Activated CD4-positive, alpha-beta T cell treated with anti-CD3 and anti-CD28 coated beads, Interleukin-2, amount 50 U/mL, for 24 hours (primary cell): ENCODE data around the gene FAM111A.

Experiments used
- DNase-seq, 2 donors: peaks; one replicate each; pipeline ENCODE4 v3.0.0-alpha.2; 2020; ENCODE audit warnings: low read depth in 1 of 2, low spot score in 1 of 2

Gene FAM111A

GRCh38 chr11:59179121-59179520 lies 36.5 kb downstream of the FAM111A start:
- no peak for DNase-seq

- no peak for DNase-seq
These were observed 37.6 kb downstream of the FAM111A start for GRCh38 chr11:59180168-59180776.

DNA sequence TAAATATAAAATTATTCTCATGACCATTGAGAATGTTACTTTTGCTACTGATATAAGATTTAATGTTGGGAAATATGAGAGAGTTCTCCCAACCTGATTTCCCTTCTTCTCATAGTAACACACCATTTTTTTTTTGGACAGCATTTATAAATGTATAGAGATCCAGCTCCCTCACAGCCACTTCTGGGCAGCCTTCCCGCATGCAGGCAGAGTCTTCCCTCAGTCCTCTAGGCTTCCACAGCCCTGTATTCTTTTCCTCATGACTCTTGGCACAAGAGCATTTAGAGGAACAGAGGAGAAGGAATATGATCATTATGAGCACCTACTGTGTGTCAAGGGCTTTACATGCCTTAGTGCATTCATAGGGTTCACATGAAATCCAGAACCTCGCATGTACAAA lies 38.3 kb downstream of the FAM111A start:
- no peak for DNase-seq

- no peak for DNase-seq
These were observed 39.2 kb downstream of the FAM111A start for GRCh38 chr11:59181746-59182456.

GRCh38 chr11:59182457-59183151 lies 39.9 kb downstream of the FAM111A start:
- no peak for DNase-seq

GRCh38 chr11:59183771-59184170 lies 41.1 kb downstream of the FAM111A start:
- no peak for DNase-seq

DNA sequence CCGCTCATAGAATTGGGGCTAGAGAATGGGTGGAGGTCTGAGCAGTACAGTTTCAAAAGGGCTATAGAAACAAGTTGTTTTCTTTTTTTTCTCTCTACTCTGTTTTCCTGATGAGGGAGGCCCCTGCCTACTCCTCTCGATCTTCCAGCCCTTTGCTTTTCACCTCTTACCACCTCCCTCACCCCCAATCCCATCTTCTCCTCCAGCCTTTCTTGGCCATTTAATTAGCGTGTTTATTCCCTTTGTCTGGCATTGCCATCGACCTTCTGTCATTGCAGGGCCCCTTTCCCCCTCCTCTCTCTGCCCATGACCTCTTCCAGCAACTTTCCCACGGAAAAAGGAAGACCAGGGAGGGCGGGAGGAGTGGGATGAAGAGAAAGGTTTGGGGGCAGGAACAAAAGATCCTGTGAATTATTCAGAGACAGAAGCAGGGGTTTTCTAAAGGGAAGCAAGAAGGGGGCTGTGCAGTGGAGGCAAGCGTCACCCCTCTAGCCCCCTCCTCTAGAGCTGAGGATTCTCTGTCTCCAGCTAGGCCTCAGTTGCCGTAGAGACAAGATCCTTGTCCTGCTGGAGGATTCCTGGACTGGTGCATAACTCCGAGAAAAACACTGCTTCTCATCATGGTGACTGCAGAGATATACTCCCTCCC lies 42.2 kb downstream of the FAM111A start:
- DNase-seq: no peak

DNA sequence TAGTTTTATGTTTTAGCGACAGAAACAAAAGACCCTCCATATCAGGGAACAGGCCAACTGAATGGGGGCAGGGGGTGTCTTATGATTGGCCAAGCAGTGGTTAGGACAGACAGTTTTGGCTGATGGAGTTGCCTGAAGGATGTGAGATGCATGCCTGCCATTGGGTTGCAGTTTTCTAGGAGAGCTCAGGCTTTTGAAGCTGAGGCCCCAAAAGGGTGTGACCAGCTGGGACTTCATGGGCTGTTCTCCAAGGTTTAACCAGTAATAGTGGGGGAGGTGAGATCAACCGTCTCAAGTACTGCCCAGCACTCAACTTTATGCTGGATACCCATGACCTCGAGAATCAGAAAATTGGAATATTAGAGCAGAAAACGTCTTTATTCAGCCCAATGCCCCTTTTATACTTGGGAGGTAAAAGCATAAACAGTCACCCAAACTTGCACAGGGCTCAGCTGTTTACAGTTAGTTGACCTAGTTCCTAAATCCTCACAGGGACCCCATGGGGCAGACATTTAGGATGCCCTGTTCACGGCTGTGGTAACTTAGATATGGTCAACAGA lies 42.8 kb downstream of the FAM111A start:
- no peak for DNase-seq

DNA sequence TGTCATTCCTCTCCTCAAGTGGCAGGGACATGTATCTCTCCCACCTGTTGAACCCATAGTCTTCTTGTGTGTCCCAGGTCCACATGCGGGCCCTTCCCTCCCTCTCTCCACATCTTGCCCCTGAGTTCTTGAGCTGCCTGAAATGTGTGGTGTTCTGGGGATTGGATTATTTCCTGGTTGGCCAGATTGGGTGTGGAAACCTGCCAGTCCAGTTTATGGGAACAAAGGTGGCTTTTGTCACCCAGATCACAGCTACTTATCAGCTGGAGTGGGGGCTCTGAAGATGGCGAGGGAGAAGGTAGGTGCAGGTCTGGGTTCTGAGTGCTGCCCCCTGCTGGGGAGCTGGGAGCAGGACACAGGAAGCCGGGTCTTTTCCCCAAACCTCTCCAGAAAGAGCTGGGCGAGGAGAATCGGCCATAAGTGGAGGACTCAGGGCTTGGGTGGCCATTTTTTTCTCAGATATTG lies 43.5 kb downstream of the FAM111A start:
- DNase-seq: peak in 1 of 2 donors; percentile 17

- no peak for DNase-seq
These were observed 44.4 kb downstream of the FAM111A start for GRCh38 chr11:59187035-59187434.

DNA sequence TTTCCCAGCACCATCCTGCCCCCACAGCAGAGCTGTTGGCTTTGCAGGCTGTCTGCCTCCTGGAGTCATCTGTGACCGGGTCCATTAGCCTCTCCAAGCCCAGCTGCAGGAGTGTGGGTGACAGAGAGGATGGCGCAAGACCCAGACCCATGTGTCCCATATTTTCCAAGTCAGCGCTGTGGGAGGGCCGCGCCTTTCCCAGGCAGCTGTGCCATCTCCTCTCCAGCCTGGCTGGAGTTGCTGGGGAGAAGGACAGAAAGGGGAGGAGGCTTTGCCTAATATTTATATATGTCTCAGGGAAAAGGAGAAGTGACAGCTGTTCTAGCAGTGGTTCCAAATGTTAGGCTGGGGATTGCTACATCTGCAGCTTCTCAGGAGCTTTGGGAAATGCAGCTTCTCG lies 44.9 kb downstream of the FAM111A start:
- DNase-seq: no peak

DNA sequence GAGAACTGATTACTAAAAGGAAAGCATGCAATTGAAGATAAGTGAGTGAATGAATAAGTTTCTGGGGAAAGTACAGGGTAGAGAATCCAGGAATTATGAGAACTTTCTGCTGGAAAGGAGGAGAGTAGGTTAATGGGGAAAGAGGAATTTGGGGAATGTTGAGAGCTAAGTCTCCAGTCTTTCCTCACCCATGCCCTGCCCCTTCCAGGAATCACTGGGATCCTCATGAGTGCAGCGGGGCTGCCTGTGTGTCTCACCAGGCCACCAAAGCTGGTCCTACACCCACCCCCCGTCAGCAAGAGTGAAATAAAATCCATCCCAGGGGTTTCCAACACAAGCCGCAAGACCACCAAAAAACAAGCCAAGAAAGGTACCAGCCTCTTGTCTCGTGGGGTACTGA lies 46.3 kb downstream of the FAM111A start:
- no peak for DNase-seq

GRCh38 chr11:59189986-59190385 lies 47.3 kb downstream of the FAM111A start:
- no peak for DNase-seq

DNA sequence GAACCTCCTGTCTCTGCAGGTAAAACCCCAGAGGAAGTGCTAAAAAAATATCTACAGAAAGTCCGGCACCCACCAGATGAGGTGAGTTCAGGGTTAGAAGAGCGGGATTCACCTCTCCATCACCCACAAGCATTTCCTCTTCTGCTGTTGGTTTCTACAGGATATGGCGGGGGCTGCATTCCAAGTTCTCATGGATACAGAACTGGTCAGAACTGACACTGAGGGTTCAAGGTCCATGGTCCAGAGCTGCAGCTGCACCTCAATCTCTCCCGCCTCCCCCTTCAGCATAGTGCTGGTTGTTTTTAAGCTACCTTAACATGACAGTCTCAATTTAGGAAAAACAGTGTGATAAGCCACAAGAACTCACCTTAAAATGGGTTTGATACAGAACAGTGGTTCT lies 48.4 kb downstream of the FAM111A start:
- no peak for DNase-seq

GRCh38 chr11:59191890-59192289 lies 49.2 kb downstream of the FAM111A start:
- DNase-seq: no peak

GRCh38 chr11:59192446-59193020 lies 49.9 kb downstream of the FAM111A start:
- no peak for DNase-seq

DNA sequence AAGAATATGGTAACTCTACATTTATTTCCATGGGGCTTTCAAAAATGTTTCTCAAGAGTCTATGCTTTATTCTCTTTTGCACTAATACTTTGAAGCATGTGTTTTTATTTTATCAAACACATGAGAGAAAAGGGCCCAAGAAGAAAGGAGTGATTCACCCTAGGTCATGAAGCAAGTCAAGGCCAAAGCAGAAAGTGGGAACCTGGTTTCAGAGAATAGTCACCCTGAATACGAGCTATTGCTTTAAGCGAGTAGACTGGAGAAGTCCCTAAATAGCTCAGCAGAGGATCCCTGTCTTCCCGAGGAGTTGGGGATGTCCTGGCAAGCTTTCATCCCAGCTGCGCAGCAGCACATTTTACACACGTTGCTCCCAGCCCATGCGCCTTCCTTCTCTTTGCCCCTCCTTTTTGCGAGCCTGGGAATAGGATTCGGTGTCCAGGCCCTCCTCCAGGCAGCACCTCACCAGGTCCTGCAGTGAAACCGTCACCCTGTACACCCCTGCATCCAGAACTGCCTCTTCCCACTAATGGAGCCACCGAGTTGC lies 51.0 kb downstream of the FAM111A start:
- no peak for DNase-seq

- DNase-seq: no peak
These were observed 52.9 kb downstream of the FAM111A start for GRCh38 chr11:59195586-59195985.

- no peak for DNase-seq
These were observed 54.1 kb downstream of the FAM111A start for GRCh38 chr11:59196777-59197176.

DNA sequence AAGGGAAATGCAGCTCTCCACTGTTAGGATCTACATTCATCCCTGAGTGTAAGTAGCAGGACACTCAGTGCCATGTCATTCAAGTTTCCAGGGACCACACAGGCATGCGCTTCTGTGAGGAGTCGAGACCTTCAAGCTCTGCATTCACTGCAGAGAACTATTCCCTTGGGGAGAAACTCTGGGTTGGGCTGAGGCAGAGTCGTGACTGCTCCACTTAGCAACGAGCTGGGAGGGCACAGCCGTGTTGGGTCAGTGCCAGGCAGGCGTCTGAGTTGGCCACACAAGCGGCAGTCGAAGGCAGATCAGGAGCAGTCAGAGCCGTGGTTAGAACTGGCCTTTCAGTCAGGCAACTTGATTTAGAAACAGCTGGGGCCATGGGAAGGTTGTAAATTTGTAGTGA lies 55.3 kb downstream of the FAM111A start:
- DNase-seq: no peak

DNA sequence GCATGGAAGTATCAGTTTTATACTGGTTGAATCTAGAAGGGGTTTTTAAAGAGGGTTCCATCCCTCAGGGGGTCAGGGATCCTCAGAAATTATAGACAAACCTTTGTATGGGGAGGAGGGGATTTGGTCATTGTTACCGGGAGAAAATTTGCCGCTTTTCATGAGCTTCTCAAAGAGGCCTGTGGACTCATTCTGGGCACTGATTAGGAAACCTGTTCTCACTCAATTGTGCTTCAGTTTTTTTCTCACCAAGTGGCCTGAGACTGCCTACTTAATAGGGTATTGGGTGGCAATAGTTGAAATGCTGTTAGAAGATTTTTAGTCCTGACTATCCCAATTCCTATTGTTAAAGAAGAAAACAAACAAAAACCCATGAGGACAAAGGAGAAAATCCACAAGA lies 56.1 kb downstream of the FAM111A start:
- no peak for DNase-seq
